Activated CD4-positive, alpha-beta memory T cell treated with anti-CD3 and anti-CD28 coated beads for 36 hours (primary cell): ENCODE data around the gene SLC24A5. TPM values are rescaled to one million over a fixed set of nuclear protein-coding genes. Genes with fewer than 3 reads are reported as not detected.

Experiments
- CTCF ChIA-PET: fragments of 350-600 bp; sonication (Branson Sonifier 250); formaldehyde crosslinking; loops from one replicate; lab custom pipeline; 2021; ENCODE audit warnings: antibody characterized with exemption, inconsistent platforms; lab: Charles Lee
- POLR2A ChIA-PET: fragments of 350-600 bp; sonication (Branson Sonifier 250); formaldehyde crosslinking; loops from one replicate; lab custom pipeline; 2021; ENCODE audit warnings: antibody characterized with exemption; lab: Charles Lee
- DNase-seq: peaks from one replicate; pipeline ENCODE4 v3.0.0-alpha.2; 2020
- H3K27ac Mint-ChIP-seq: one replicate; pipeline ENCODE4 v1.8.0; 2021; ENCODE audit warnings: mixed read lengths
- H3K27me3 Mint-ChIP-seq: one replicate; pipeline ENCODE4 v1.8.0; 2021; ENCODE audit warnings: mixed read lengths
- H3K36me3 Mint-ChIP-seq: one replicate; pipeline ENCODE4 v1.8.0; 2021; ENCODE audit warnings: mixed read lengths
- H3K4me1 Mint-ChIP-seq: one replicate; pipeline ENCODE4 v1.8.0; 2021; ENCODE audit warnings: low read depth, mixed read lengths
- H3K4me3 Mint-ChIP-seq: one replicate; pipeline ENCODE4 v1.8.0; 2021; ENCODE audit warnings: mild to moderate bottlenecking, mixed read lengths
- H3K9me3 Mint-ChIP-seq: one replicate; pipeline ENCODE4 v1.8.0; 2021; ENCODE audit warnings: mixed read lengths
- intact Hi-C: fragments of 100-400 bp; cut with micrococcal nuclease; formaldehyde crosslinking; loops from one replicate; pipeline ENCODE4 v1.15.1; 2023
- total RNA-seq, 2 experiments: library from RNA; stranded (reverse); gene quantifications; one replicate each; pipeline ENCODE4 v1.2.3, GENCODE V29; 2021

The SLC24A5 gene
- total RNA-seq, 2 experiments from 2014 or later = not detected

- POLR2A ChIA-PET = no interaction called here
- Mint-ChIP-seq H3K27me3 (peaks cover 2% of the 10 kb centered on the region), H3K4me3 (no peak overlapping the region), H3K4me1 (no peaks in the 10 kb centered on the region), H3K27ac (no peak overlapping the region), H3K9me3 (no peaks in the 10 kb centered on the region), H3K36me3 (no peaks in the 10 kb centered on the region)
- CTCF ChIA-PET = no interaction called here
- intact Hi-C loops = no loop called here
- DNase-seq = no peak
Measured at GRCh38 chr15:48126667-48127355, 6.0 kb downstream of the SLC24A5 start.

DNA sequence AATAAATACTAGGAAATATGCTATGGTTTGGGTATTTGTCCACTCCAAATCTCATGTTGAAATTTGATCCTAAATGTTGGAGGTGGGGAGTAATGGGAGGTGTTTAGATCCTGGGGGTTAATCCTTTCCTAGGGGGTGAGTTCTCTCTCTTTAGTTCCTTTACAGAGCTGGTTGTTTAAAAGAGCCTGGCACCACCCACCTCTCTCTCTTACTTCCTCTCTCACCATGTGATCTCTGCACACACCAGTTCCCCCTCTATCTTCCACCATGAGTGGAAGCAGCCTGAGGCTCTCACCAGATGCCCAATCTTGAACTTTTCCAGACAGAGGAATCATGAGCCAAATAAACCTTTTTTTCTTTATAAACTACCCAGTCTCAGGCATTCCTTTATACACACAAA is 10.5 kb downstream of the SLC24A5 start:
- H3K27me3 Mint-ChIP-seq = peaks cover 2% of the 10 kb centered on the region
- CTCF ChIA-PET = no interaction called here
- POLR2A ChIA-PET = no interaction called here

DNA sequence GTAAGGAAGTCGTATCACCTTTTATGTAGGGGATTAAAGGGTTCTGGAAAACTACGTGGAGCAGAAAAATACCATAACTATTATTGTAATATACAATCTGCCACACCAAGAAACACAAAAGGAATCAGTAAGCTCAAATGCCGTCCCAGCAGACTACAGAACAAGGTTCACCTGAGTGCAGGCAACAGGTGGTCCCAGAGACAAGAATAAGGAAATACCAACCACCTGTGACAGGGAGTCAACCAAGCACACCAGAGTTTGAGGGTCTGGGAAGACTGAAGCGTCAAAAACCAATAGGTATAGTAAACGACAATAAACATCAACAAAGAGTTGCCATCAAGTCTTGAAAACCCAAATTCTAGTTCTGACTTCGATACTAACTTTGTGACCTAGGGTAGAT is 12.1 kb downstream of the SLC24A5 start:
- H3K36me3 Mint-ChIP-seq = no peaks in the 10 kb centered on the region
- ChIA-PET CTCF (no interaction called here), POLR2A (interaction anchor here (1.2 kb wide), 1 partner anchor 45 kb away, joined by 3 read pairs; no protein-coding TSS in a partner anchor)
- intact Hi-C loops = no loop called here
- H3K4me1 Mint-ChIP-seq = no peaks in the 10 kb centered on the region
- H3K9me3 Mint-ChIP-seq = no peaks in the 10 kb centered on the region
- no peaks in the 10 kb centered on the region for H3K27me3 Mint-ChIP-seq
- DNase-seq = no peak
- H3K27ac Mint-ChIP-seq = no peak overlapping the region
- H3K4me3 Mint-ChIP-seq = no peak overlapping the region

More for the DNA sequence above, 10.5 kb downstream of the SLC24A5 start:
- H3K4me3 Mint-ChIP-seq = no peak overlapping the region
- intact Hi-C loops = no loop called here
- DNase-seq = no peak
- H3K9me3 Mint-ChIP-seq = no peaks in the 10 kb centered on the region
- H3K36me3 Mint-ChIP-seq = no peaks in the 10 kb centered on the region
- H3K4me1 Mint-ChIP-seq = no peaks in the 10 kb centered on the region
- H3K27ac Mint-ChIP-seq = no peak overlapping the region

DNA sequence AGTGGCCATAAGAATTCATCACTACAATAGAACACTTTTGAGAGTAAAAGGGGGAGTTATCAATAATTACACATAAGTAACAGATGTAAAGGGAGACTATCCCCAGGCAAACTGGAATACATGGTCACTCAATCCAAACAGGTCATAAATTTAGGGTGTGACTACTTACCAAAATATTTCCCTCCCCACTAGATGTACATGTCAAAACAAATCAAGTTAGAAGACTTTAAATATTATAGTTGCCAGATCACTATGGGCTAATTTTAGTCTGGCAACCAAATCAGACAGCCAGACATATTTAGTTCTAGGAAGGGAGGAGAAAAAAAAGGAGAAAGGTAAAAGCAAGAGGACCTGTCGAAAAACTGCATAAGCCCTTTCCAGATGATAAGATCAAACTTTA is 23.1 kb downstream of the SLC24A5 start:
- ChIA-PET POLR2A (no interaction called here), CTCF (no interaction called here)
- no peak overlapping the region for H3K4me3 Mint-ChIP-seq
- H3K27ac Mint-ChIP-seq = no peak overlapping the region
- intact Hi-C loops = no loop called here
- peaks cover 5% of the 10 kb centered on the region for H3K36me3 Mint-ChIP-seq
- no peak for DNase-seq
- no peaks in the 10 kb centered on the region for H3K27me3 Mint-ChIP-seq
- H3K9me3 Mint-ChIP-seq = no peaks in the 10 kb centered on the region
- H3K4me1 Mint-ChIP-seq = peaks cover 4% of the 10 kb centered on the region

GRCh38 chr15:48144889-48145288 is 24.1 kb downstream of the SLC24A5 start:
- ChIA-PET POLR2A (no interaction called here), CTCF (no interaction called here)
- DNase-seq = no peak
- Mint-ChIP-seq H3K27me3 (no peaks in the 10 kb centered on the region), H3K27ac (no peak overlapping the region), H3K36me3 (peaks cover 8% of the 10 kb centered on the region), H3K4me1 (peaks cover 4% of the 10 kb centered on the region), H3K9me3 (no peaks in the 10 kb centered on the region), H3K4me3 (no peak overlapping the region)
- intact Hi-C loops = no loop called here

GRCh38 chr15:48145923-48146322 is 25.1 kb downstream of the SLC24A5 start:
- Mint-ChIP-seq H3K4me1 (peaks cover 4% of the 10 kb centered on the region), H3K27me3 (no peaks in the 10 kb centered on the region), H3K36me3 (peaks cover 8% of the 10 kb centered on the region), H3K4me3 (no peak overlapping the region), H3K27ac (no peak overlapping the region), H3K9me3 (no peaks in the 10 kb centered on the region)
- CTCF ChIA-PET = no interaction called here
- intact Hi-C loops = no loop called here
- POLR2A ChIA-PET = no interaction called here
- no peak for DNase-seq

DNA sequence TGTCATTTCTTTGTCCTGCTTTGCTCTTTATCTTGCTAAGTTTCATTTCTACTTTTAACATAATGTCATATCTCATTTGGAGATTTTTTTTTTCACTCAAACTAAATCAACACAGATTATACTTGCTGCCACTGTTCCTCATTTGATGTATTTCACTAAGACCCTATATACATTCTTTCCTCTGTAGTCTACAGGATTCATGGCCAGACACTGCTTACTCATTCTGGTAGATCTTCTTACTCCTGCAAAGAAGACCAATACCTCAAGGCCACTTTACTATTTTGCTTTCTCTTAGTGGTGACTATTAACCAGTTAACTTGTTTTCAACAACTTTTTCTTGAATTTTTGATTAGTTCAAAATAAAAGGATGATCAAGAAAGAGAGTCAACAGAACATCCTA is 26.6 kb downstream of the SLC24A5 start:
- intact Hi-C loops = no loop called here
- H3K27me3 Mint-ChIP-seq = no peaks in the 10 kb centered on the region
- ChIA-PET POLR2A (no interaction called here), CTCF (no interaction called here)
- DNase-seq = no peak
- H3K9me3 Mint-ChIP-seq = no peaks in the 10 kb centered on the region
- peaks cover 4% of the 10 kb centered on the region for H3K4me1 Mint-ChIP-seq
- peaks cover 15% of the 10 kb centered on the region for H3K36me3 Mint-ChIP-seq
- H3K4me3 Mint-ChIP-seq = no peak overlapping the region
- no peak overlapping the region for H3K27ac Mint-ChIP-seq

DNA sequence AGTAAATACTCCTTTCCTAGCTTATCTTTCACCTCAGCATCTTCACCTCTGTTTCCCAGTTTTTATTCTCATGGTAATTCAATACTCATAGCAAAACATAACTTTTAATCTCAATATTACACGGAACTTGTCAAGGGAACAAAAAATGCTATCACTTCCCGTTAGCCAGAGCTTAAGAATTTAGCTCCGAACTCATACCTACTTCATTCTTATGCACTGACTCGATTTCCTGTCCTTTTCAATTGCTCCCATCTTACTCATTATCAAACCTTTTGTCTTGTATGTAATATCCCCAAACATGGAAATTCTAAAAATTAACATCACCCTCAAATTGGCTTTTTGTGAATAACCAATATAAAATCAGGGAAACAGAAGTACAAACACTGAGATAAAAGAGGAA is 29.1 kb downstream of the SLC24A5 start:
- Mint-ChIP-seq H3K9me3 (no peaks in the 10 kb centered on the region), H3K4me1 (peaks cover 2% of the 10 kb centered on the region), H3K27me3 (no peaks in the 10 kb centered on the region), H3K36me3 (peaks cover 15% of the 10 kb centered on the region), H3K4me3 (no peak overlapping the region), H3K27ac (no peak overlapping the region)
- DNase-seq = no peak
- intact Hi-C loops = no loop called here
- ChIA-PET CTCF (no interaction called here), POLR2A (no interaction called here)

DNA sequence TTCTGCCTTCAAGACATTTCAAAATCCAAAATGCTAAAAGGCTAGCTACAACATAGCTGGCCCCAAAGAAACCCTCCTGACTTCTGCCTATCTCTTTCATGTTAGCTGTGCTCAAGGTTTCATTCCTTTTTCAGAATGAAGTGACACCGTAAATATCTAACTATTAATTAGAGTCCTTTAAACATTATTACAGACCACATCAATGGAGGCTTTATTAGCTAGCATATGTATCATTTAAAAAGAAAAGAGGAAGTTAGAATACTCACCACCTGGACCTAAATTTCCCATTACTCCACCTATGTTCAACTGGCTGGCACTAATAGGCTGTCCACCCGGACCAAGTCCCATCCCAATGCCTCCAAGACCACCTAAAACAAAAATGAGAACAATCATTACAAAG is 32.7 kb downstream of the SLC24A5 start:
- ChIA-PET CTCF (no interaction called here), POLR2A (no interaction called here)
- Mint-ChIP-seq H3K36me3 (peaks cover 15% of the 10 kb centered on the region), H3K27ac (no peak overlapping the region), H3K27me3 (no peaks in the 10 kb centered on the region), H3K9me3 (no peaks in the 10 kb centered on the region), H3K4me3 (no peak overlapping the region), H3K4me1 (no peaks in the 10 kb centered on the region)
- DNase-seq = no peak
- intact Hi-C loops = no loop called here

DNA sequence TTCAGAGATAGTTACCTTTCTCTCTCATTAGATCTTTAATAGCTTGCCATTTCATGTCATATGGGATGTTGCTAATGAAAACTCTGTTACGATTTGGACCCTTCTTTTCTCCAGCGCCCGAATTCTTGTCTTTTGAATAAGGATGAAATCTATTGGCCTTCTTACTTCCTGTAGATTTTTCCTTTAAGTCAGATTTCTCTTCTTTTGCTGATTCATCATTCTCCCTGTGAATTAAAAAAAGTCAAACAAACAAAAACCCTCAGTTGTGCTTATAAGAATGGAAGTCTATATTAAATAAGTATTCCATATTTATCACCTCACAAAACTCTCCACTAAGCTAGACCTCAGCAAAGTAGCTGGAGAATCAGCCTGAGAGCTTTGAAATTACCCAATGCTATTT is 47.8 kb downstream of the SLC24A5 start:
- intact Hi-C loops = no loop called here
- CTCF ChIA-PET = no interaction called here
- H3K9me3 Mint-ChIP-seq = peaks cover 3% of the 10 kb centered on the region
- POLR2A ChIA-PET = no interaction called here
- no peaks in the 10 kb centered on the region for H3K27me3 Mint-ChIP-seq
- peaks cover 10% of the 10 kb centered on the region for H3K36me3 Mint-ChIP-seq
- no peak overlapping the region for H3K27ac Mint-ChIP-seq
- H3K4me3 Mint-ChIP-seq = no peak overlapping the region
- H3K4me1 Mint-ChIP-seq = no peaks in the 10 kb centered on the region
- no peak for DNase-seq

DNA sequence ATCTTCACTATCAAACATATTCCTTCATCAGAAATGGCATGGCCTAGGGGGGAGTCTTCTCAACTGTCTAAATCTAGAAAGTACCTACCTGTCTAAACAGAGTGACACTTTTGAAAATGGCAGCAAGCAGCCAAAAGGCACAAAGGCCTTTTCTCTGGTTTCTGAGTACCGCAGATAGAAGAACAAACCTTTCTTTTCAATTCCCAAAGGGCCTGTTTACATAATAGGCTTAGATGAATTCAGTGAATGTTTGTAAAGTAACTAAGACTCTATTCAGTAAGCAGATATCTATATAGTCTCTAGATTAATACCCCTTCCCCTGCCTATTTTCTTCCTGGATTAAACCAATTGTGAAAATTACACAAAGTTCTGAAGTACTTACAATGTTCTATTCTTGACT is 50.2 kb downstream of the SLC24A5 start:
- intact Hi-C loops = no loop called here
- no peak for DNase-seq
- POLR2A ChIA-PET = no interaction called here

DNA sequence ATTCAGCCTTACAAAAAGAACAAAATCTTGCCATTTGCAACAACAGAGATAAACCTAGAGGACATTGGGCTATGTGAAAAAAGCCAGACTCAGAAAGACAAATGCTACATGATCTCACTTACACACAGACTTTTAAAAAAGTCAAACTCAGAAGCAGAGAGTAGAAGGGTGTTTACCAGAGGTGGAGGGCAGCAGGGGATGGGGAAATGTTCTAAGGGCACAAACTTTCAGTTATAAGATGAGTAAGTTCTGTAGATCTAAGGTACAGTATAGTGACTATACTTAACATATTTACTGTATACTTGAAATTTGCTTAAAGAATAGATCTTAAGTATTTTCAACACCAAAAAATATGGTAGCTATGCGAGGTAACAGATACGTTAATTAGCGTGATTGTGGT is 54.3 kb downstream of the SLC24A5 start:
- peaks cover 3% of the 10 kb centered on the region for H3K27me3 Mint-ChIP-seq
- CTCF ChIA-PET = no interaction called here
- peaks cover 7% of the 10 kb centered on the region for H3K36me3 Mint-ChIP-seq
- no peak overlapping the region for H3K4me3 Mint-ChIP-seq
- peaks cover 22% of the 10 kb centered on the region for H3K4me1 Mint-ChIP-seq
- intact Hi-C loops = no loop called here
- POLR2A ChIA-PET = no interaction called here
- no peak for DNase-seq
- H3K27ac Mint-ChIP-seq = no peak overlapping the region
- H3K9me3 Mint-ChIP-seq = peaks cover 3% of the 10 kb centered on the region

More for the DNA sequence above, 50.2 kb downstream of the SLC24A5 start:
- Mint-ChIP-seq H3K4me3 (no peak overlapping the region), H3K4me1 (peaks cover 11% of the 10 kb centered on the region), H3K9me3 (peaks cover 3% of the 10 kb centered on the region), H3K36me3 (peaks cover 15% of the 10 kb centered on the region), H3K27ac (no peak overlapping the region), H3K27me3 (no peaks in the 10 kb centered on the region)
- CTCF ChIA-PET = no interaction called here

- intact Hi-C loops = loop anchor here (2.0 kb wide), 1 partner anchor 155 kb away; the partner anchor contains the start of gene DUT
- Mint-ChIP-seq H3K27ac (no peak overlapping the region), H3K36me3 (peaks cover 7% of the 10 kb centered on the region), H3K4me3 (no peak overlapping the region), H3K4me1 (peaks cover 22% of the 10 kb centered on the region), H3K27me3 (peaks cover 3% of the 10 kb centered on the region), H3K9me3 (peaks cover 3% of the 10 kb centered on the region)
- ChIA-PET POLR2A (no interaction called here), CTCF (no interaction called here)
- no peak for DNase-seq
Measured at GRCh38 chr15:48176112-48176511, 55.3 kb downstream of the SLC24A5 start.
